SK-N-SH (cell line): ENCODE data around the gene NUDT14.

Source experiments
- CHD2 ChIP-seq: fragments of 150-350 bp; IDR thresholded peaks from 2 replicates; pipeline ENCODE4 v1.6.1; 2018; ENCODE audit warnings: low read length; ENCODE audit not compliant: partially characterized antibody
- CTCF ChIP-seq: fragments of 200-600 bp; sonication (generic); IDR thresholded peaks from 2 replicates; pipeline ENCODE4 v1.6.1; 2017; ENCODE audit warnings: antibody characterized with exemption, mild to moderate bottlenecking, moderate library complexity
- EP300 ChIP-seq, 2 experiments: IDR thresholded peaks; 2 replicates each; pipeline versions ENCODE4 v1.4.0 to v1.6.1; 2012; ENCODE audit warnings: borderline replicate concordance in 1 of 2, low read depth in 1 of 2, low read length in 1 of 2
- RFX5 ChIP-seq: IDR thresholded peaks from 2 replicates; pipeline ENCODE4 v1.6.1; 2012; ENCODE audit warnings: mild to moderate bottlenecking, improper control_type of control experiment, low read length
- TAF1 ChIP-seq: IDR thresholded peaks from 2 replicates; pipeline ENCODE4 v1.6.1; 2012; ENCODE audit warnings: low read depth, mild to moderate bottlenecking, low read length, moderate library complexity, borderline replicate concordance

GRCh38 chr14:105198588-105198987 lies 17.5 kb upstream of the NUDT14 start:
- no peak for TF ChIP-seq RFX5
- TF ChIP-seq CTCF = peak; percentile 16; the same call in 1 of the 2 replicates
- TF ChIP-seq TAF1 = no peak
- TF ChIP-seq EP300 (IDR thresholded peaks at IDR 0.05; ENCODE audit: borderline replicate concordance in 1 of 2, low read depth in 1 of 2, low read length in 1 of 2) = no peak
- no peak for TF ChIP-seq CHD2
